Hindlimb muscle (tissue), 1 donor: ENCODE results near the gene PDZD2. TPM values are rescaled to one million over a fixed set of nuclear protein-coding genes. Genes with fewer than 3 reads are reported as not detected.
"Not testable (repeated sequence)": the region's sequence is repeated elsewhere in the genome, so short reads cannot be mapped to it uniquely, and the experiment has no call there.

ENCODE experiments used
- DNase-seq: peaks from one replicate; pipeline ENCODE4 v3.0.0-alpha.2; 2013
- polyA plus RNA-seq: library from polyadenylated mRNA; unstranded; fragments of 120-200 nt; gene quantifications from one replicate; pipeline ENCODE4 v1.2.1, GENCODE V29; 2013; ENCODE audit not compliant: insufficient read length

PDZD2 gene
- polyA plus RNA-seq, 1 donor: 6.1 TPM

GRCh38 chr5:32044434-32044833 lies 405.5 kb downstream of the PDZD2 start:
- DNase-seq: peak; percentile 35

- DNase-seq: peak; percentile 54
Observed at GRCh38 chr5:32044939-32045338, 406.0 kb downstream of the PDZD2 start.

- DNase-seq: no peak
Observed at GRCh38 chr5:32047056-32047455, 408.1 kb downstream of the PDZD2 start.

GRCh38 chr5:32051796-32052195 lies 412.9 kb downstream of the PDZD2 start:
- no peak for DNase-seq

- no peak for DNase-seq
Observed at GRCh38 chr5:32055891-32056866, 417.2 kb downstream of the PDZD2 start.

GRCh38 chr5:32057187-32058096 lies 418.5 kb downstream of the PDZD2 start:
- no peak for DNase-seq

GRCh38 chr5:32058101-32058500 lies 419.2 kb downstream of the PDZD2 start:
- DNase-seq: no peak

- no peak for DNase-seq
Observed at GRCh38 chr5:32058997-32059396, 420.1 kb downstream of the PDZD2 start.

- DNase-seq: no peak
Observed at GRCh38 chr5:32059761-32060530, 421.0 kb downstream of the PDZD2 start.

- no peak for DNase-seq
Observed at GRCh38 chr5:32061236-32061635, 422.3 kb downstream of the PDZD2 start.

GRCh38 chr5:32066448-32066847 lies 427.5 kb downstream of the PDZD2 start:
- no peak for DNase-seq

GRCh38 chr5:32067774-32068470 lies 429.0 kb downstream of the PDZD2 start:
- DNase-seq: no peak

GRCh38 chr5:32068561-32068960 lies 429.6 kb downstream of the PDZD2 start:
- no peak for DNase-seq

- no peak for DNase-seq
Observed at GRCh38 chr5:32069396-32069795, 430.5 kb downstream of the PDZD2 start.

GRCh38 chr5:32071351-32071944 lies 432.5 kb downstream of the PDZD2 start:
- no peak for DNase-seq

GRCh38 chr5:32072054-32072453 lies 433.1 kb downstream of the PDZD2 start:
- DNase-seq: no peak

- DNase-seq: no peak
Observed at GRCh38 chr5:32074401-32074800, 435.5 kb downstream of the PDZD2 start.

- DNase-seq: peak; percentile 62
Observed at GRCh38 chr5:32076699-32077695, 438.1 kb downstream of the PDZD2 start.

GRCh38 chr5:32078855-32079254 lies 439.9 kb downstream of the PDZD2 start:
- DNase-seq: not testable (repeated sequence)

GRCh38 chr5:32080565-32080964 lies 441.6 kb downstream of the PDZD2 start:
- not testable (repeated sequence) for DNase-seq
